Measurements from ENCODE around the gene TMA7. TPM values are rescaled to one million over a fixed set of nuclear protein-coding genes. Genes with fewer than 3 reads are reported as not detected.

Gene TMA7
- total and polyA plus RNA-seq, 2 of the 13 experiments (the other 11 are each of a cell fraction or from before 2014, with no cell fraction given): 100 to 486 TPM

GRCh38 chr3:48397767-48398681 lies 42.0 kb upstream of the TMA7 start (continued):
- no peak for TF ChIP-seq CSRNP2 (CRISPR knock-in tag; conservative IDR thresholded peaks at IDR 0.05; ENCODE audit: low read depth)
- no peak for TF ChIP-seq ZSCAN22 (CRISPR knock-in tag; IDR thresholded peaks at IDR 0.05)
- TF ChIP-seq ELF1 (CRISPR knock-in tag; IDR thresholded peaks at IDR 0.05): no peak
- no peak for TF ChIP-seq TRIM22 (IDR thresholded peaks at IDR 0.05)
- TF ChIP-seq ZNF263 (CRISPR knock-in tag; IDR thresholded peaks at IDR 0.05): no peak
- TF ChIP-seq ZBTB46 (CRISPR knock-in tag; IDR thresholded peaks at IDR 0.05; ENCODE audit: borderline replicate concordance): no peak
- TF ChIP-seq SMAD1 (CRISPR knock-in tag; IDR thresholded peaks at IDR 0.05; ENCODE audit: borderline replicate concordance, low read depth): no peak
- TF ChIP-seq SCMH1 (CRISPR knock-in tag; IDR thresholded peaks at IDR 0.05; ENCODE audit: borderline replicate concordance): no peak
- TF ChIP-seq FOXC1 (CRISPR knock-in tag; IDR thresholded peaks at IDR 0.05; ENCODE audit: borderline replicate concordance): 0 out of 2 replicates have a peak, but pooled peaks have one; percentile 21
- TF ChIP-seq DBP (CRISPR knock-in tag; IDR thresholded peaks at IDR 0.05; ENCODE audit: not compliant biosample characterization): no peak
- TF ChIP-seq PRPF4 (IDR thresholded peaks at IDR 0.05; ENCODE audit: low read depth, low read length, poor library complexity, severe bottlenecking): no peak
- TF ChIP-seq ARNT2 (CRISPR knock-in tag; IDR thresholded peaks at IDR 0.05; ENCODE audit: low read depth): no peak
- TF ChIP-seq IKZF4 (CRISPR knock-in tag; IDR thresholded peaks at IDR 0.05; ENCODE audit: borderline replicate concordance, low read depth, not compliant biosample characterization): no peak
- no peak for TF ChIP-seq ZNF652 (CRISPR knock-in tag; IDR thresholded peaks at IDR 0.05; ENCODE audit: borderline replicate concordance, low read depth)
- TF ChIP-seq ZC3H13 (CRISPR knock-in tag; IDR thresholded peaks at IDR 0.05): peak; percentile 10; the same call in 1 of the 2 replicates
- TF ChIP-seq, protein P1, sequence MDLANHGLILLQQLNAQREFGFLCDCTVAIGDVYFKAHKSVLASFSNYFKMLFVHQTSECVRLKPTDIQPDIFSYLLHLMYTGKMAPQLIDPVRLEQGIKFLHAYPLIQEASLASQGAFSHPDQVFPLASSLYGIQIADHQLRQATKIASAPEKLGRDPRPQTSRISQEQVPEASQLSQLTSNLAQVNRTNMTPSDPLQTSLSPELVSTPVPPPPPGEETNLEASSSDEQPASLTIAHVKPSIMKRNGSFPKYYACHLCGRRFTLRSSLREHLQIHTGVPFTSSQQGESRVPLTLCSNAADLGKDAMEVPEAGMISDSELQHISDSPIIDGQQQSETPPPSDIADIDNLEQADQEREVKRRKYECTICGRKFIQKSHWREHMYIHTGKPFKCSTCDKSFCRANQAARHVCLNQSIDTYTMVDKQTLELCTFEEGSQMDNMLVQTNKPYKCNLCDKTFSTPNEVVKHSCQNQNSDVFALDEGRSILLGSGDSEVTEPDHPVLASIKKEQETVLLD (CRISPR knock-in tag; IDR thresholded peaks at IDR 0.05; ENCODE audit: low read depth): no peak
- TF ChIP-seq, protein P2, sequence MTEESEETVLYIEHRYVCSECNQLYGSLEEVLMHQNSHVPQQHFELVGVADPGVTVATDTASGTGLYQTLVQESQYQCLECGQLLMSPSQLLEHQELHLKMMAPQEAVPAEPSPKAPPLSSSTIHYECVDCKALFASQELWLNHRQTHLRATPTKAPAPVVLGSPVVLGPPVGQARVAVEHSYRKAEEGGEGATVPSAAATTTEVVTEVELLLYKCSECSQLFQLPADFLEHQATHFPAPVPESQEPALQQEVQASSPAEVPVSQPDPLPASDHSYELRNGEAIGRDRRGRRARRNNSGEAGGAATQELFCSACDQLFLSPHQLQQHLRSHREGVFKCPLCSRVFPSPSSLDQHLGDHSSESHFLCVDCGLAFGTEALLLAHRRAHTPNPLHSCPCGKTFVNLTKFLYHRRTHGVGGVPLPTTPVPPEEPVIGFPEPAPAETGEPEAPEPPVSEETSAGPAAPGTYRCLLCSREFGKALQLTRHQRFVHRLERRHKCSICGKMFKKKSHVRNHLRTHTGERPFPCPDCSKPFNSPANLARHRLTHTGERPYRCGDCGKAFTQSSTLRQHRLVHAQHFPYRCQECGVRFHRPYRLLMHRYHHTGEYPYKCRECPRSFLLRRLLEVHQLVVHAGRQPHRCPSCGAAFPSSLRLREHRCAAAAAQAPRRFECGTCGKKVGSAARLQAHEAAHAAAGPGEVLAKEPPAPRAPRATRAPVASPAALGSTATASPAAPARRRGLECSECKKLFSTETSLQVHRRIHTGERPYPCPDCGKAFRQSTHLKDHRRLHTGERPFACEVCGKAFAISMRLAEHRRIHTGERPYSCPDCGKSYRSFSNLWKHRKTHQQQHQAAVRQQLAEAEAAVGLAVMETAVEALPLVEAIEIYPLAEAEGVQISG (CRISPR knock-in tag; IDR thresholded peaks at IDR 0.05): no peak
- TF ChIP-seq ZBTB21 (CRISPR knock-in tag; IDR thresholded peaks at IDR 0.05): no peak
